HepG2 (cell line): Measurements from ENCODE around the gene FGGY. TPM values are rescaled to one million over a fixed set of nuclear protein-coding genes. Genes with fewer than 3 reads are reported as not detected.

ENCODE experiments used
- ATAC-seq: fragments of 200-7000 bp; cut with Tn5 transposase; 3 replicates; pipeline ENCODE4 v1.9.1; 2020; ENCODE audit warnings: mild to moderate bottlenecking, moderate library complexity
- BruUV-seq: library from RNA; stranded (reverse); fragments of 400-500 nt; replicated peaks from 2 replicates; lab custom pipeline; 2021; lab: Mats Ljungman, UMichigan
- CTCF ChIA-PET: fragments of 300-600 bp; formaldehyde crosslinking; extraction: SDS; loops from one replicate; lab custom pipeline; 2021; ENCODE audit warnings: low total read pairs, inconsistent platforms, low intra/inter-chr PET ratio; lab: Yijun Ruan, JAX
- POLR2A ChIA-PET: fragments of 350-600 bp; sonication (Branson Sonifier 250); formaldehyde crosslinking; loops from one replicate; lab custom pipeline; 2020; ENCODE audit warnings: antibody characterized with exemption, inconsistent platforms; lab: Yijun Ruan, JAX
- DNase-seq: peaks from one replicate; pipeline ENCODE4 v3.0.0-alpha.2; 2015; ENCODE audit warnings: low spot score
- FAIRE-seq: peaks from 3 replicates; lab custom pipeline; 2011; peaks lifted over from hg19 to GRCh38; lab: Jason Lieb, UNC
- H2AFZ ChIP-seq: one replicate; pipeline ENCODE4 v1.6.1; 2011; ENCODE audit warnings: low read length, inconsistent platforms
- H3K27ac ChIP-seq: fragments of 300-600 bp; 3 replicates; pipeline ENCODE4 v1.8.0; 2011; ENCODE audit warnings: mixed run types, mild to moderate bottlenecking, mixed read lengths, low read length, inconsistent platforms; ENCODE audit not compliant: insufficient read depth; ENCODE audit errors: extremely low read length
- H3K27me3 ChIP-seq, 2 experiments: fragments of 200-600 bp in 1 of 2; 2 replicates in 1 of 2; 3 replicates in 1 of 2; pipeline versions ENCODE4 v1.6.0 to v1.8.0; 2011; ENCODE audit warnings: low read length in 2 of 2, mild to moderate bottlenecking in 2 of 2, moderate library complexity in 2 of 2, inconsistent platforms in 1 of 2; ENCODE audit not compliant: insufficient read depth in 2 of 2, control insufficient read depth in 1 of 2
- H3K36me3 ChIP-seq, 2 experiments: fragments of 200-600 bp in 1 of 2; replicated peaks in 1 of 2; 2 replicates in 1 of 2; 3 replicates in 1 of 2; pipeline versions ENCODE4 v1.5.1 to v1.8.0; 2011; ENCODE audit warnings: low read length in 2 of 2, inconsistent platforms in 1 of 2; ENCODE audit not compliant: insufficient read depth in 2 of 2, control insufficient read depth in 1 of 2
- H3K4me1 ChIP-seq: 2 replicates; pipeline ENCODE4 v1.5.1; 2012; ENCODE audit warnings: low read length, inconsistent platforms; ENCODE audit not compliant: insufficient read depth
- H3K4me2 ChIP-seq: 2 replicates; pipeline ENCODE4 v1.6.0; 2011; ENCODE audit warnings: low read depth, low read length, inconsistent platforms
- H3K4me3 ChIP-seq, 3 experiments: fragments of 200-600 bp in 1 of 3; sonication (generic), shearing (Covaris generic) in 1 of 3; replicated peaks in 1 of 3; 2 replicates each; pipeline ENCODE4 v1.5.1; 2011 to 2016; ENCODE audit warnings: low read length in 3 of 3, inconsistent platforms in 2 of 3, low read depth in 2 of 3, mild to moderate bottlenecking in 2 of 3, control low read depth in 1 of 3, mixed read lengths in 1 of 3; ENCODE audit not compliant: insufficient read depth in 1 of 3
- H3K79me2 ChIP-seq: one replicate; pipeline ENCODE4 v1.6.1; 2011; ENCODE audit warnings: low read length, inconsistent platforms; ENCODE audit not compliant: insufficient read depth
- H3K9ac ChIP-seq: 2 replicates; pipeline ENCODE4 v1.6.0; 2011; ENCODE audit warnings: mild to moderate bottlenecking, low read depth, low read length, inconsistent platforms; ENCODE audit not compliant: insufficient read depth
- H3K9me3 ChIP-seq: 2 replicates; pipeline ENCODE4 v1.5.1; 2012; ENCODE audit warnings: mild to moderate bottlenecking, low read length
- H4K20me1 ChIP-seq: 2 replicates; pipeline ENCODE4 v1.6.0; 2011; ENCODE audit warnings: inconsistent platforms, mild to moderate bottlenecking, low read length, moderate library complexity; ENCODE audit not compliant: insufficient read depth
- GLI4 ChIP-seq: sonication (generic); formaldehyde crosslinking; IDR thresholded peaks from 2 replicates; pipeline ENCODE4 v1.5.1; 2020; ENCODE audit warnings: missing genetic modification reagents, mild to moderate bottlenecking, moderate library complexity, borderline replicate concordance
- KDM6A ChIP-seq: IDR thresholded peaks from 2 replicates; pipeline ENCODE4 v1.6.1; 2016; ENCODE audit warnings: low read depth
- KLF6 ChIP-seq: IDR thresholded peaks from 2 replicates; pipeline ENCODE4 v1.8.0; 2016; ENCODE audit warnings: missing biosample characterization, missing genetic modification reagents
- MIER2 ChIP-seq: IDR thresholded peaks from 2 replicates; pipeline ENCODE4 v1.6.1; 2016; ENCODE audit warnings: missing biosample characterization, missing genetic modification reagents
- PITX1 ChIP-seq: sonication (generic); formaldehyde crosslinking; IDR thresholded peaks from 2 replicates; pipeline ENCODE4 v1.5.1; 2020; ENCODE audit warnings: mild to moderate bottlenecking, missing genetic modification reagents
- RBM39 ChIP-seq: fragments of 200-400 bp; formaldehyde crosslinking; IDR thresholded peaks from one replicate; pipeline ENCODE4 v1.6.1; 2018; ENCODE audit warnings: antibody characterized with exemption, mild to moderate bottlenecking, low read depth, low read length; ENCODE audit not compliant: poor library complexity, severe bottlenecking
- ZBTB10 ChIP-seq: sonication (generic); formaldehyde crosslinking; IDR thresholded peaks from 2 replicates; pipeline ENCODE4 v1.4.0; 2020; ENCODE audit warnings: missing genetic modification reagents, borderline replicate concordance
- ZBTB21 ChIP-seq: sonication (generic); formaldehyde crosslinking; IDR thresholded peaks from 2 replicates; pipeline ENCODE4 v1.4.0; 2020; ENCODE audit warnings: missing genetic modification reagents
- ZMYM2 ChIP-seq: sonication (generic); formaldehyde crosslinking; IDR thresholded peaks from 2 replicates; pipeline ENCODE4 v1.8.0; 2022; ENCODE audit warnings: mild to moderate bottlenecking, missing genetic modification reagents
- WGBS: methylation state at CpG from one replicate; pipeline ENCODE4 v1.1.6; 2017; ENCODE audit warnings: low lambda C conversion rate; 5-methylcytosine and 5-hydroxymethylcytosine counted together
- in situ Hi-C: cut with HindIII; loops from 2 replicates; pipeline ENCODE4 v1.10.0; 2017; ENCODE audit warnings: low pct_unique_long_range_greater_than_20kb; ENCODE audit not compliant: extremely low pct_ligation_motif_present
- intact Hi-C: fragments of 100-400 bp; cut with micrococcal nuclease; formaldehyde crosslinking; loops from one replicate; pipeline ENCODE4 v1.10.0; 2022; ENCODE audit not compliant: unreplicated experiment
- polyA plus RNA-seq, 8 experiments: library from polyadenylated mRNA; depleted of rRNA in 3 of 8; stranded (reverse) in 7 of 8; unstranded in 1 of 8; fragments of >200 nt; fragmentation: Illumina TruSeq in 4 of 8; extraction: Trizol in 4 of 8; gene quantifications; 2 replicates each; pipeline versions ENCODE4 v1.2.1 to v1.2.3, GENCODE V29; 2011 to 2016; ENCODE audit warnings: low read depth in 4 of 8, missing spikeins in 1 of 8, mixed read lengths in 1 of 8; ENCODE audit not compliant: insufficient read depth in 1 of 8
- total RNA-seq, 5 experiments: library from RNA; depleted of rRNA; stranded (reverse); fragments of >200 nt; fragmentation: Illumina TruSeq; extraction: Trizol; gene quantifications; 2 replicates each; pipeline ENCODE4 v1.2.3, GENCODE V29; 2016; ENCODE audit warnings: low read depth in 1 of 5

Gene FGGY
- total and polyA plus RNA-seq, 2 of the 13 experiments (the other 11 are each of a cell fraction or from before 2014, with no cell fraction given) = 15.7 to 27.5 TPM

- no peak overlapping the region for H3K9ac ChIP-seq
- no peak for ATAC-seq
- no peak for FAIRE-seq
- WGBS = 90% methylated on average over 2 of the region's 2 CpGs
- DNase-seq = no peak
- no TSS peak for BruUV-seq
- H2AFZ ChIP-seq = no peak overlapping the region
- H3K4me2 ChIP-seq = no peak overlapping the region
- intact Hi-C loops (no loop called here), in situ Hi-C loops (no loop called here)
- ChIA-PET POLR2A (no interaction called here), CTCF (no interaction called here)
- TF ChIP-seq MIER2 (CRISPR knock-in tag) (no peak), ZBTB10 (no peak), KDM6A (CRISPR knock-in tag) (no peak), ZBTB21 (CRISPR knock-in tag) (no peak), RBM39 (no peak), PITX1 (CRISPR knock-in tag) (no peak), ZMYM2 (CRISPR knock-in tag) (no peak), GLI4 (CRISPR knock-in tag) (no peak), KLF6 (CRISPR knock-in tag) (no peak)
- no peak overlapping the region for H3K4me3 ChIP-seq
- 0 out of 2 replicates have a peak, but pooled peaks cover 12% of the 10 kb centered on the region for H3K4me1 ChIP-seq
- H3K9me3 ChIP-seq = no peaks in the 10 kb centered on the region
- no peaks in the 10 kb centered on the region for H4K20me1 ChIP-seq
- H3K36me3 ChIP-seq = no peaks in the 10 kb centered on the region; a peak in 1 of 5 replicates
- H3K27ac ChIP-seq = no peak overlapping the region
- H3K27me3 ChIP-seq = no peaks in the 10 kb centered on the region
- H3K79me2 ChIP-seq = no peaks in the 10 kb centered on the region
These were observed 386.3 kb downstream of the FGGY start for GRCh38 chr1:59683197-59683596.
